ENCODE measurements around the gene CD99L2.

DNA sequence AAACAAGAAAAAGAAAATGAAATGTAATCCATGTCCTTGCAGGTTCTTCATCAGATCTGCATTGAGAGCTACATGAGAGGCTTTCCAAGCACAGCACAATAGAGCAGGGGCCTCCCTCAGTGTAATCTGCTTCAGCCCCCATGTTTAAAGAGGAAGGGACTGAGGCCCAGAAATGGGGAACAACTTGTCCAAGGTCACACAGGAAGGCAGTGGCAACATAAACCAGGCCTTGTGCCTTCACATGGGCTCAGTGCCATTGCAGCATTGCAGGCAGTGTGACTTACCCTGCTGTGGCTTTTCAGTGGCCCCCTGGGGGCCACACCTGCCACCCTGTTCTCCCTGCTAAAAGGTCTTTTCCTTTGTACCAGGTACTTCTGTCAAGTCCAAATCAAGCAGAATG is 20.9 kb upstream of the CD99L2 start:
- TF ChIP-seq, protein P1, sequence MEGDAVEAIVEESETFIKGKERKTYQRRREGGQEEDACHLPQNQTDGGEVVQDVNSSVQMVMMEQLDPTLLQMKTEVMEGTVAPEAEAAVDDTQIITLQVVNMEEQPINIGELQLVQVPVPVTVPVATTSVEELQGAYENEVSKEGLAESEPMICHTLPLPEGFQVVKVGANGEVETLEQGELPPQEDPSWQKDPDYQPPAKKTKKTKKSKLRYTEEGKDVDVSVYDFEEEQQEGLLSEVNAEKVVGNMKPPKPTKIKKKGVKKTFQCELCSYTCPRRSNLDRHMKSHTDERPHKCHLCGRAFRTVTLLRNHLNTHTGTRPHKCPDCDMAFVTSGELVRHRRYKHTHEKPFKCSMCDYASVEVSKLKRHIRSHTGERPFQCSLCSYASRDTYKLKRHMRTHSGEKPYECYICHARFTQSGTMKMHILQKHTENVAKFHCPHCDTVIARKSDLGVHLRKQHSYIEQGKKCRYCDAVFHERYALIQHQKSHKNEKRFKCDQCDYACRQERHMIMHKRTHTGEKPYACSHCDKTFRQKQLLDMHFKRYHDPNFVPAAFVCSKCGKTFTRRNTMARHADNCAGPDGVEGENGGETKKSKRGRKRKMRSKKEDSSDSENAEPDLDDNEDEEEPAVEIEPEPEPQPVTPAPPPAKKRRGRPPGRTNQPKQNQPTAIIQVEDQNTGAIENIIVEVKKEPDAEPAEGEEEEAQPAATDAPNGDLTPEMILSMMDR (IDR thresholded peaks at IDR 0.05; ENCODE audit: low read depth, low read length, poor library complexity, severe bottlenecking) = no peak
- TF ChIP-seq EZH2phosphoT487 (IDR thresholded peaks at IDR 0.05; ENCODE audit: borderline replicate concordance, low read length) = no peak
